Stromal cell of bone marrow (primary cell): ENCODE measurements around the gene CSTPP1.
"Not testable (repeated sequence)": the region's sequence is repeated elsewhere in the genome, so short reads cannot be mapped to it uniquely, and the experiment has no call there.

Experiments used
- DNase-seq: peaks from one replicate; pipeline ENCODE4 v3.0.0-alpha.2; 2012; ENCODE audit warnings: low read depth

CSTPP1 gene

DNA sequence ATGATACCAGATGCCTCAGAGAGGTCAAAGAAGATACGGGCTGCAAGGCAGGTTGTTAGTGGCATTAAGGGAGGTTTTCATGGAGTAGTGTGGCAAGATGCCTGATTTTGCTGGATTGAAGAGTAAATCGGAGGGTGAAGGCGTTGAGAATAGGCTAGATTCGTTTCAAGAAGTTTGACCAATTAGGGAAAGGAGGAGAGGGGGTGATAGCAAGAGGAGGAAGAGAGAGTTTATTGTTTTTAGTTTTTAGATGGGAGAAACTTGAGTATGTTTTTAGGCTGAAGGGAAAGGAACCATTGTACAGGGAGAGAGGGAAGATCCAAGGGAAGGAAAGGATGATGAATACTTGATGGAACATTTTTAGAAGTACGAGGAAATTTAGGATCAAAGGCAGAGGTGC lies 16.5 kb downstream of the CSTPP1 start:
- DNase-seq = no peak

DNA sequence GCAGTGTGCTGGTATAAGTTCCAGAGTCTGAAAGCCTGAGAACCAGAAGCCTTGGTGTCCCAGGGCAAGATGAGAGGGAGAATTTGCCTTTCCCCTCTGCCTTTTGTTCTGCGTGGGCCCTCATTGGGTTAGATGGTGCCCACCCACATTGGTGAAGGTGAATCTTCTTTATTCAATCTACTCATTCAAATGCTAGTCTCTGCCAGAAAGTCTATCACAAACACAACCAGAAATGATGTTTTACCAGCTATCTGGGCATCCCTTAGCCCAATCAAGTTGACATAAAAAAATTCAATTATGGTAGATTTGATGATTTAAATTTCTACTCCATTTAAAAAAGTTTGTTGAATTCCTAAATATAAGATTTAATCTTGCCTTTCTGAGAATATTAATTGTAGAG lies 22.2 kb downstream of the CSTPP1 start:
- no peak for DNase-seq

DNA sequence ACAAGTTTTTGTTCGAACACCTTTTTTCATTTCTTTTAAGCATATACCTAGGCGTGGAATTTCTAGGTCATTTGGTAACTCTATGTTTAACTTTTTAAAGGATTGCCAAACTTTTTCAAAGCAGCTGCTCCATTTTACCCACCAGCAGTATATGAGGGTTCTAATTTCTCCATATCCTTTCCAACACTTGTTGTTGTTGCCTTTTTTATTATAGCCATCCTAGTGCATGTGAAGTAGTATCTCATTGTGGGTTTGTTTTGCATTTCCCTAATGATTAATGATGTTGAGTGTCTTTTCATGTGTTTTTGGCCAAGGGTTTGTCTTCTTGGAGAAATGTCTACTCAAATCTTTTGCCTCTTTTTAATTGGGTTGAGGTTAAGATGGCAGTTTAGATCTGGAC lies 24.5 kb downstream of the CSTPP1 start:
- no peak for DNase-seq

DNA sequence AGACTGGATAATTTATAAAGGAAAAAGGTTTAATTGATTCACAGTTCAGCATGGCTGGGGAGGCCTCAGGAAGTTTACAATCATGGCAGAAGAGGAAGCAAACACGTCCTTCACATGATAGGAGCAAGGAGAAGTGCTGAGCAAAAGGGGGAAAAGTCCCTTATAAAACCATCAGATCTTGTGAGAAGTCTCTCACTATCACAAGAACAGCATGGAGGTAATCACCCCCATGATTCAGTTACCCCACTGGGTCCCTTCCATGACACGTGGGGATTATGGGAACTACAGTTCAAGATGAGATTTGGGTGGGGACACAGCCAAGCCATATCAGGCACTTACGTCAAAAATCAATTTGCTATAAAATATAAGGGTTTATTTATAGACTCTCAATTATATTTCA lies 25.3 kb downstream of the CSTPP1 start:
- DNase-seq = not testable (repeated sequence)

DNA sequence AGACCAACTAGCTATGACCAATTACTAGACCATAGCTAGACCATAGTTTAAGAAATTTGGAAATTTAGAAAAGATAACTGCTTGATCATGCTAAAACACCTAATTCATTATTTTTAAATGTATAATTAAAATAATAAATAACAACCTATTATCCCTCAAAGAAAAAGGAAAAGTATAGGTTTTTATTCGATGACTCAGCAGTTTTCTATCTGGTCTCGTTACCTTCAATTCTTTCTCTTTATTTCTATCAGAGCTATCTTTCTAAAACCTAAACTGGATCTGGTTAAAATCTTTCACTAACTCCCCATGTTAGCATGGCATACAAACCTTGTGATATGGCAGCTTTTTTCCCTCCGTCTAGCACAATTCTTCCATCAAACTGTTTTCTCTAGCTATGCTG lies 27.3 kb downstream of the CSTPP1 start:
- no peak for DNase-seq

DNA sequence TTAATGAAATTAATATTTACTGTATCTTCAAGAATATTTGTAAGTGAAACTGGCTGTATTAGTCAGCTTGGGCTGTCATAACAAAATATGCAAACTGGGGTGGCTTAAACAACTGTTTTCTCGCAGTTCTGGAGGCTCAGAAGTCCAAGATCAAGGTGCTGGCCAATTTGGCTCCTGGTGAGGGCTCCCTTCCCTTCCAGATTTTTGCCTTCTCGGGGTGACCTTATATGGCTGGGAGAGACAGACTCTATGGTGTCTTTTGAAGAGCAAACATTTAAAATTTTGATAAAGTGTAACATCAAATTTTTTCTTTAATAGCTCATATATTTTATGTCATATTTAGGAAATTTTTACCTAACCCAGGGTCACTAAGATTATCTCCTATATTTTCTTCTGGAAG lies 30.2 kb downstream of the CSTPP1 start:
- no peak for DNase-seq

DNA sequence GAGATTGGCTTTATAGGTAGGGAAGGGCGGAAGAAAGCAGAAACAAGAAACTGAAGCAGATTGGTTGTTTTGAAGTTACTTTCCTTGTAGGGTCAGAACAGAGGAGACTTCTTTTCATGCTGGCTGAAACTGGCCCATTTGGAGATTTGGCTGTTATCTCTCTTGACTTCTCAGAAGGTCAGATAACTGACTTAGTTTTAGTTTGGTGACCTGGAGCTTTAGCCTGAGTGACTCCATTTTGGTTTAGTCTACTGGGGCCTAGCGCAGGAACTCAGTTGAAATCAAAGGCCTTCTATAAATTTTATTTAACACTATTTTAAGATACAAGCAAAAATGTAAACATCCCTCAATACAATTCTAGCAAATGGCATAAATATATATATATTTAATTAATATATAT lies 31.4 kb downstream of the CSTPP1 start:
- no peak for DNase-seq

DNA sequence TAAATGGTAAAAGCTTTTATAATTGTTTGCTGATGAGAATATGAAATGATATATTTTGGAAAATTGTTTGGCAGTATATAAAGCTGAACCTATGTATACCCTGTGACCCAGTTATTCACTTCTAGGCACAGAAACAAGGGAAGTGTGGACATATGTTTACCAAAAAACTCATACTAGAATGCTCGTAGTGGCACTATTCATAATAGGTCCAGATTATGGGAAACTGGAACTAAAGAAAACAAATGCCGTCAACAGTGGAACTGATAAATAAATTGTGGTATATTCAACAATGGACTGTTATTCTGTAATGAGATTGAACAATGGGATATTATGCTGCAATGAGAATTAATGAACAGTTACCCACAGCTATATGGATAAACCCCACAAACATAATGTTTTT lies 32.8 kb downstream of the CSTPP1 start:
- no peak for DNase-seq

DNA sequence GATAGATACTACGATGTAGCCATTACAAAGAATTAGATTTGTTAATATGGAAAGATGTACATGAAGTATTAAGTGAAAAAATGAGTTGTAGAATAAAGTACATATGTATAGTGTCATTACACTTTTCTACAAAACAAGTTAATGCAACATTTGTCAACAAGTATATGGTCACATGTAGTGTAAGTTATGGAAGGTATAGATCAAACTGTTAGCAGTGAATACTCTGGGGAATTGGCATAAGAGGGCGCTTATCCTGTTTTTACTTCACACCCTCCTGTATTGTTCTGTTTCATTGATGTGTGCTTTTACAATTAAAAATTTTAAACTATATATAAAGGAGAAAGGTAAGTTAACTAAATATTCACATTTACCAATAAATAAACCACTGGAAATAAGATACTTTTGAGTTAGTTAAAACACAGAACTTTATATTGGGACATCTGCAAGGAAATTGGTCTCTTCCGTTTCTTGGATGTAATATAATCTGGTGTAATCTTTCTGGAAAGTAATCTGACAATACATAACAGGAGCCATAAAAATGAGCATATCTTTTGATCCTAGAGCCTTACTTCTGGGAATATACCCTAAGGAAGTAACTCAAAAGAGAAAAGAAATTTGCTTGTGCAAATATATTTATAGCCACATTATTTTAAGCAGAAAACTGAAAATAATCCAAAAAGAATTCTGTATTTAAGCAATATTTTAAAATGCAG lies 34.5 kb downstream of the CSTPP1 start:
- no peak for DNase-seq

DNA sequence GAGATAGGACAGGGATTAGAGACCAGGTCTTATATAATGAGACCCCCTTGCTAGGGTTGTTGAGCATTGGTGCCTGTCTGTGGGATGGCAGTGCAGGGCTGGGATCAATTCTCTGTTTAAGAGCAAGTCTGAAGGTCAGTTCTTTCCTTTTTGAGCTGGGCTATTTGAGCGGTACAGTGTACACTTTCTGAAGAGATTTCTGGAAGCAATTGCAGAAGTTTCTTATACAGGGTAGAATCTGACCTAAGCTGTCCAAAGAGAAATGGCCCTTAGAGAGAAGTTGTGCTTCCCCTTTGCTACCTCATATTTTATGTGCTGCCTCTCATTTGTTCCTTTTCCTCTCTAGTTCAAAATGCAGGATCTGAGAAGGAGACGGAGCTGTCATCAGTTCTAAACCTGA lies 35.8 kb downstream of the CSTPP1 start:
- DNase-seq = no peak

DNA sequence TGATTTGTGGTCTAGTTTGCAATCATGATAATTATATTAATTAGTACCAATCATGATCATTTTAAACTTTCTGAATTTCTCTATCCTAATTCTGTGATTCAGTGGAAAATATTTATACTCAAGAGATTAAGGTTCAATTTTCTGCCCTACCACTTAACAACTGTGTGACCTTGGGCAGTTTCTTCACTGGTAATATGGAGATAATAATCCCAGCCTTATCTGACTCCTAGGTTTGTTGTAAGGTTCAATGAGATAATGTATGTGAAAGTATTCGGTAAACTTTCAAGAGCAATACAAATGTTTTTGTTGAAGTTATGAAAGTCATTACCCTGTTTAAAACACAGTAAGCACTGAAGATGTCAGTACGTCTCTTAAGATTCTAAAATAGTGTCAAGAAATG lies 36.3 kb downstream of the CSTPP1 start:
- DNase-seq = no peak

DNA sequence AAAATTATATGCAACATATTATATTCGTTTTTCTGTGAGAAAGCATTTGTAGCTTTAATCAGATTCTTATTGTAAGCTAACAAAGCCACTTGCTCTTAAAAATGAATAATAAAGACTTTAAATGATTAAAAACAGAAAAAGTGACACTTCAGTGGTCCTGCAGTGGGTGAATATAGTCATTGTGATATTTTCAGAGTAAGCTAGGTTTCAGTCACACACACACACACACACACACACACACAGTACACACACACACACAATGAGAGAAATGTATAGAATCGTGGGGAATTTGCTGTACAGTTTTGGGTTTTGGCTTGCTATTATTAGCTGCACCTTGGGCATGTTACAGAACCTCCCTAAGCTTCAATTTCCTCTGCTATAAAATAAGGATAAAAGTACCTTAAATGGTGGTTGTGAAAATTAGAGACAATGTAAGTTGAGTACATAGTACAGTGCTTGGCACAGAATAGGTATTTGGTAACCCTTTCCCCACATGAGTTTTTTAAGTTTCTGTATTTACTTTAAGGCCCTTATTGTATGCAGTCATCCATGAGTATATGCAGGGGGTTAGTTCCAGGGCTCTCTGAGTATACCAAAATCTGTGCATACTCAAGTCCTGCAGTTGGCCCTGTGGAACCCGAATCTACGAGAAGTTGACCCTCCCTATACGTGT lies 39.8 kb downstream of the CSTPP1 start:
- no peak for DNase-seq

DNA sequence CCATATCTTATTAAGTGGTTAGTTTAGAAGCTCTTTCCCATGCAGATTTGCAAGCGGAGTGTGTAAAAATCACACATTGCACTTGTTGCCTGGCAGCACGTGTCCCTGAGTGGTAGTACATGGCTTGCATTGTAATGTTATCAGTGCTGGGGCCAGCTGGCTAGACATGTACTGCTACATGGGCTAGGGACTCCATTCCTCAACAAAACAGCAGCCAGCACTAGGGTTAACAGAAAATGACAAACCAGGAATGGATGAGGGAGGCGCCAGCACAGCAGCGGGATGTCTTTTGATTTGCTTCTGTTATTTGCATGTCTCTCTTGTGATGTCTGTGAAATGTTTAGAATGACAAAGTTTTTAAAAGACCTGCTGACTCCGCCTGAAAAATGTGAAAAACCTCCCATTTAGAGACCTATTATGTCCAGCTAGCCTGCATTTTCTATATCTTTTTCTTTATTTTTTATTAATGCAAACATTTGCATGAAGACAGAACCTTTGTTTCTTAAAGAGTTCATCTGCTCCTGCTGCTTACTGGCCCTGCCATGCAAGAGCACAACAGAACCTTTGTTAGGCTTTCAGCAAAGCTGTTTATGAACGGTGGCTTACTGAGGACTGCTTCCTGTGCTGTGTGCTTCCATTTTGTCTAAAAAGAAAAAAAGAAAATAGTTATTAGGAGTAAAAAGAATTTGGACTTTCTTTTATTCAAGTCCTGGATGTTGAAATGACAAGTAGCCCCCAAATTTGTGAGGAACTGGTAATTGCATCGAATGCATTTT lies 40.7 kb downstream of the CSTPP1 start:
- no peak for DNase-seq

DNA sequence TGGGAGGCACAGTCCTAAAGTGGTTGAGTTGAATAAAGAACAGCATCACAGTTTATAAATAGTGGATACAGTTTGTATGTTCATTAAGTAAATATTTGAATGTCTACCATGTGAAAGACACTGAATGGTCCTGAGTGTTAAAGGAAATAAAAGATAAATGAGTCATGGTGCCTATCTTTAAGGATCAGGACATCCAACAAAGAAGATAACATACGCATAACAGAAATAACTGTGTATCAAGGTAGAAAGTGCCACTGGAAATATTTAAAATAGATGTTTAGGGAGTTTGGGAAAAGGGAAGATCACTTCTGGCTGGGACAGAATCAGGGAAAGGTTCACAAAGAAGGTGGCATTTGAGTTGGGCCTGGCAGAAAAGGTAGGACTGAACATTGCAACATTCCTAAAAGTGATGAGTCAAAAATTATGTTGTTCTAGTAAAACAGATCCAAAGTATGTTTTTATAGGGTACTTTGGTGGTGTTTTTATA lies 41.5 kb downstream of the CSTPP1 start:
- DNase-seq = no peak

DNA sequence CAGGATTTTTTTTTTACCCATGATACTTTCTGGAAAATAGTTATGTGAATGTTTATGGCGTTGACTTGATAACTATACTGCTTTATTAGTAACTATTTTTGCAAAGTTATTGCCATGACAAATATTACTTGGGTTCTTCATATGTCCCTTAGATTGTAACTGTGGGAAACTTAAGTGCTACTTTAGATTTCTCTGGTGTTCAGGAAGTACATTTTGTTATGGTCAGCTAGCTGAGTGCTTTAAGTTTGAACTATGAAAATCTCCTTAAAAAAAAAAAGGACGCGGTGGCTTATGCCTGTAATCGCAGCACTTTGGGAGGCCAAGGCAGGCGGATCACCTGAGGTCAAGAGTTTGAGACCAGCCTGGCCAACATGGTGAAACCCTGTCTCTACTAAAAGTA lies 42.8 kb downstream of the CSTPP1 start:
- DNase-seq = no peak

DNA sequence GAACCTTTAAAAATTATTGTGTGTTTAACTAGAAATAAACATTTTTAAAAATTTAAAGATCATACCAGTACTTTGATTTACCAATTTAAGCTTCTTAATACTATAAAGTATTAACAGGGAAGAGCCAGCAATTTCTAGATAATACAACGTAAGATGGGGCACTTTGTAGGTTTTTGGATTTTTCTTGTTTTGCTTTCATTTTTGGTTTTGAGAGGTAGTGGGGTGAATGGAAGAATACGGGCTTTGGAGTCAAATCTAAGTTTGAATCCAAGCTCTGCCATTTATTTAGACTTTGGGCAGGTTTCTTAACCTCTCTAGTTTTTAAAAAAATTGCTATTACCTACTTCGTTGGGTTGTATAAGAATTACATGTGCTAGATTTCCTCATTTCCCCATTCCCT lies 44.9 kb downstream of the CSTPP1 start:
- no peak for DNase-seq

DNA sequence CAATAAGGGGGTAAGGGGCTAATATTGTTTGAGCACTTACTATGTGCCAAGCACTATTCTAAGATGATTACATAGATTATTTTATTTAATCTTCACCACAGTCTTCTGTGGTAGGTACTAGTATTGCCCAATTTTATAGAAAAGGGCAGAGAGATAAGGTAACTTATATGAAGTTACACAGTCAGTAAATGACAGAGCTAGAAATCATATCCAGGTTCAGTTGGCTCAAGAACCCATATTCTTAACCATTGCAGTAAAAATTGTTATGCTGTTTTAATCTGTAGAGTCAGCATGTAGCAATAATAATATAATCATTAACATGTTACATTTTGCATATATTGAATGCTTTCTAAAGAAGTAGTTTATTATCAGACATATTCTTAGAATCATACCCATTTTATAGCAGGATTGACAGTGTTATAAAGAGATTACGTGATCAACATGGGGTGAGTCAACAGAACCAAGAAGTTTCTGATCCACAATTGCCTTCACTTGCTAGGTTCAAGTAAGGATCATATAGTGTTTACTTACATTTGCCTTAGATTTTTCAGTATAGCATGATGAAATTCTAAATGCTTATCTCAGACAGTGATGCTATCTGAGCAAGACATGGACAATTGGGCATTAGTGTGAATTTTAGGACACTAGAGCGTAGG lies 46.4 kb downstream of the CSTPP1 start:
- no peak for DNase-seq

DNA sequence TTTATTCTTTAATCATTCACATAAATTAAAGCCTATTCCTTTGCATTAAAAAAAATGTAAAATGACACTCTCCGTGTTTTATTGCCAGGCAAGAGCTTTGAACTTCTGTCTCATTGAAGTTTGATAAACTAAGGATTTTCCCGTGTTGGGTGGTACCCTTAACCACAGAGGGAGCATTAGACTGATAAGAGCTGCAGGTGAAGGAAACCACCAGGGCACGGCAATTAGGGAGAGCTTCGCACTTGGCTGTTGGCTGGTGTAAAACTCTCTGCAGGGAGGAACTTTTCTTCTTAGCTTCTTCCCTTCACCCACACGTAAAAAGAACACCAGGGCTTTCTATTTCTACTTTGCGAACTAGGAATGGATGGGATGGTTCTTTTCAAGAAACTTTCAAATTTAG lies 47.0 kb downstream of the CSTPP1 start:
- DNase-seq = no peak

DNA sequence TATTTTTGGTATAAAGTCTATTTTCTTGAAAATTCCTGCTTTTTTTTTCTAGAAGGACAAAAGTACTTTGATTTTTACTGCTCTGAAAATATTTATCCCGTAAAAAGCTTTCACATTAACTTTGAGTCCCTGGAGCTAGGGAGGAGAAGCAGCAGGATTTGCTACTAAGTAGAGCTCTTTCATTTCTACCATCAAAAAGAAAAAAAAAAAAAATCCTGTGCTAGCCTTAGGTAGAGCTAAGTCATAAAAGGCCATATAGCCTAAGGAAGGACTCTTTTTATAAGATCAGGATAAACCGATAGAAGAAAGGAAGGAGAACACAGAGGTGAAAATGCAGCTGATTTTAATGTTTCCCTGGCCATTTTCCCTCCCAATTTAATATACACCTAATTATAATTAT lies 48.0 kb downstream of the CSTPP1 start:
- no peak for DNase-seq

DNA sequence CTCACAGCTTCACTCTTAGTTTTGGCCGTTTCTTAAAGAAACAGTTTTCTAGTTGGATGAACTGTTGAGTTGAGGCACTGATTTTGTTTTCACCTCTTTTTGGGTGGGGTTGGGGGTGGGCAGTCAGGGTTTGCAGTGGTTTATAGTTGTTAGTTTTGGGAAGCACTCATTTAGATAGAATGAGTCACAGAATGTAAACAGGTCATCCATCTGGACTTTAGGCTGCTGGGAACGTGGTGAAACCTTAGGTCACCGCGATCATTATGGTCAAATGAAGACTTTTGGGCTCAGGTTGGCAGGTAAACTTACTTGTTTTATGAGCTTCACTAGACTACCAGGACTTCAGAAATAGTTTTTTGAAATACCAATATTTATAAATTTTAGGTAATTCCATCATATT lies 48.4 kb downstream of the CSTPP1 start:
- DNase-seq = no peak

DNA sequence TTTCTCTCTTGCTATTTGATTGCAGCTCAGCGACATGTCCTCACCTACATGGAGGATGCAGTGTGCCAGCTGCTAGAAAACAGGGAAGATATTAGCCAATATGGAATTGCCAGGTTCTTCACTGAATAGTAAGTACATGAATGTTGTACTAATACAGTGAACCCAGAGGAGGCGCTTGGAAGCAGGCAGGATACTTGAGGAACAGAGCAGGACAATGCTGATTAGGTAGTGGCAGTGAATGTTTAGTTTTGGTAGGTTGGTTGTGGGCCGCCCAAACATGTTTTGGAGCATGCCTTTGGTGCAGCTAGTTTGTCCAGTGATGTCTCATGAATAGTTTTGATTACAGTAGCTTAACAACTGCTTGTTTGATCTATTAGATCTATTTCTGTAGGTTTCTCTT lies 50.6 kb downstream of the CSTPP1 start:
- DNase-seq = no peak

DNA sequence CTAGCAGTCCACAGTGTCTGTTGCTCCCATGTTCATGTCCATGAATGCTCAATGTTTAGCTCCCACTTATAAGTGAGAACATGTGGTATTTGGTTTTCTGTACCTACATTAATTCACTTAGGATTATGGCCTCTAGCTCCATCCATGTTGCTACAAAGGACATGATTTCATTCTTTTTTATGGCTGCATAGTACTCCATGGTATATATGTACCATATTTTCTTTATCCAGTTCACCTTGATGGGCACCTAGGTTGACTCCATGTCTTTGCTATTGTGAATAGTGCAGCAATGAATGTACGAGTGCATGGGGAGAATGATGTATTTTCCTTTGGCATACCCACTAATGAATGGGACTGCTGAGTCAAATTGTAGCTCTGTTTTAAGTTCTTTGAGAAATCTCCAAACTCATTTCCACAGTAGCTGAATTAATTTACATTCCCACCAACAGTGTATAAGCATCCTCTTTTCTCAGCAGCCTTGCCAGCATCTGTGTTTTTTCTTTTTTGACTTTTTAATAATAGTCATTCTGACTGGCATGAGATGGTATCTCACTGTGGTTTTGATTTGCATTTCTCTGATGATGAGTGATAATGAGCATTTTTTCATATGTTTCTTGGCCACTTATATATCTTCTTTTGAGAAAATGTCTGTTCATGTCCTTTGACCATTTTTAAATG lies 53.4 kb downstream of the CSTPP1 start:
- not testable (repeated sequence) for DNase-seq
